Fibroblast of villous mesenchyme (primary cell): Measurements from ENCODE around the gene AGR2. TPM values are rescaled to one million over a fixed set of nuclear protein-coding genes. Genes with fewer than 3 reads are reported as not detected.

Experiments used
- DNase-seq: peaks from one replicate; pipeline ENCODE4 v3.0.0-alpha.2; 2010; ENCODE audit warnings: low read depth
- H3K4me3 ChIP-seq: 2 replicates; pipeline ENCODE4 v1.5.1; 2011; ENCODE audit warnings: low read depth, mild to moderate bottlenecking, low read length
- CTCF ChIP-seq: IDR thresholded peaks from 2 replicates; pipeline ENCODE4 v1.5.1; 2012; ENCODE audit warnings: low read depth, mild to moderate bottlenecking, low read length; ENCODE audit not compliant: insufficient read depth
- total RNA-seq: library from RNA; depleted of rRNA; stranded (reverse); fragments of >200 nt; gene quantifications from 2 replicates; pipeline ENCODE4 v1.2.3, GENCODE V29; 2012

AGR2 gene
- total RNA-seq, 1 donor = not detected

GRCh38 chr7:16758036-16758435 lies 46.8 kb downstream of the AGR2 start:
- DNase-seq = peak; percentile 68
- no peak overlapping the region for H3K4me3 ChIP-seq
- TF ChIP-seq CTCF = no peak

DNA sequence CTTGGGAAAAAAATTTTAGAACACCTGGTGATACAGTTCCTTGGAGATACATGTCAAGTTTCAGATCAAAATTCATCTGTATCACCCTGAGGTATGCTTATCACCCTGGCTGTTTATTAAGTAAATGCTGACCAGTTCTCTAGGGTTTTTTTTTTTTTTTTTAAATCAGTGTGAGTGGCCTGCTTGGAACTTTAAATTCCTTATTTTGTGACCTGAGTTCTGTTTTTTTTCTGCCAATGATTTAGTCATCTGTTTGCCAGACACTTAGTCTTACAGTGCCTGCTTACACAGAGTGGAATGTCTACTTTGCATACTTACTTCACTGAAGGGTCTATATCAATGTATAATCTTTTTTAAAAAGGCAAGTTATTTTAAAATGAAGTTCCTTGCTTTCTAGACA lies 49.4 kb downstream of the AGR2 start:
- TF ChIP-seq CTCF = no peak
- H3K4me3 ChIP-seq = peak overlapping the region; percentile 95
- DNase-seq = peak; percentile 26

DNA sequence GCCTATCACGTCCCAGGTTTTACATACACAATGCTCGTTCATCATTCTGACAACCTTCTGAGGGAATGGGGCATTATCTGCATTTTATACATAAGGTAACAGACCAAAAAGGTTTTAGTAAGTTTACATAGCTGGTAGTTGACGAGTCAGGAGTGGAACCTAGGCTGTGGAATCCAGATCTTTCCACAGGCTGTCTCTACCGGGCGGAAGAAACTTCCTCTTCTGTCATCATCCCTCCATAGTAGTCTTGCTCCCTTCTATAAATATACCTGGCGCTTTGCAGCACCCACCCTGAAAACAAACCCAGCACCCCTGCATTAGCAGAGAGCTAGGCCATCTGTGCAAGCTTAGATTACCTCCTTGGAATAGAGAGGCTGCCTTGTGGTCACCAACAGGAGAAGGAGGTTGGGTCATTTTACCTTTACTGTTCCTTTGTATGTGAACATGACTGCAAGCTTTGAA lies 49.9 kb downstream of the AGR2 start:
- peak overlapping the region; percentile 95 for H3K4me3 ChIP-seq
- peak; percentile 18 for DNase-seq
- no peak for TF ChIP-seq CTCF

DNA sequence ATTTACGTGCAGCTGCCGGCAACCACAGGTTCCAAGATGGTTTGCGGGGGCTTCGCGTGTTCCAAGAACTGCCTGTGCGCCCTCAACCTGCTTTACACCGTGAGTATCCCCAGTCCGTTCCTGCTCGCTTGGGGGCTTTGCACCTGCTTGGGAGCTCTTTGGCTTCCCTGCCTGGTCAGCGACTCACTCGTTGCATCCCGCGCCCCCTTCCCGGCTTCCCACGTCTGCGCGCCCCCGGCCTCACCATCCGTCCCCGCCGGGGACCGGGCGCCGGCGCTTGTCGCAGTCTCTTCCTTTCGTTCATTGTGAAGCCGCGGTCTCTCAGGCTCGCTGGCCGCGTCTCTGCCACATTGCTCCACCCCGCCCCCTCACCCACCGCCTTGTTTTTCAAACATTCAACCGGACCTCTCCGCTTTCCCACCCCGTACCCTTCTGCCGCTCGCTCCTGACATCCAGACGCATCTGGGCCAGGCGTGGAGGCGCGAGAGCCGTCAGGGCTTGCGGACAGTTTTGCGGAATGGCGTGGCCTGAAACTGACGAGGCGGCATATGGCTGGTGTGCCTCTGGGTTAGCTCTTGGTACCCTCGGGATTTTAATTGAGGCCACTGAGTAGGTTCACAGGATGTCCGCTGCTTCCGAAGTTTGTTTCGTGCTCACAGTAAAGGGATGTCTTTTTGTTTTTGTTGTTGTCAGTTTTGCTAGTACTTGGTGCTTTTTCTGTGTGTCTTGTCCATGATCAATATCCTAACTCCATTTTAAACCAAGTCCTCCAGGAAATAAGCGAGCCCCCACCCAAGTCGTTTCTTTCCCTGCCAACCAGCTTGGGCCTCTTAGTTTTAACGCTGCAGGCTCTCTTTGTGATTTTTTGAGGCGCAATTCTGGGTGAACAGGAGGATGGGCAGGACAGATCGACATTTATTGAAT lies 50.6 kb downstream of the AGR2 start:
- peak; percentile 45 for DNase-seq
- no peak for TF ChIP-seq CTCF
- H3K4me3 ChIP-seq = peak overlapping the region; percentile 95

- peak; percentile 73 for DNase-seq
- peak within 1 kb of the TSS; percentile 95 for H3K4me3 ChIP-seq
- TF ChIP-seq CTCF = no peak
These were observed 51.5 kb downstream of the AGR2 start, which contains the start of gene TSPAN13 for GRCh38 chr7:16753102-16753931. TSPAN13 (plus strand) TSS chr7:16753755; CDS start chr7:16753968, 213 bp downstream.

DNA sequence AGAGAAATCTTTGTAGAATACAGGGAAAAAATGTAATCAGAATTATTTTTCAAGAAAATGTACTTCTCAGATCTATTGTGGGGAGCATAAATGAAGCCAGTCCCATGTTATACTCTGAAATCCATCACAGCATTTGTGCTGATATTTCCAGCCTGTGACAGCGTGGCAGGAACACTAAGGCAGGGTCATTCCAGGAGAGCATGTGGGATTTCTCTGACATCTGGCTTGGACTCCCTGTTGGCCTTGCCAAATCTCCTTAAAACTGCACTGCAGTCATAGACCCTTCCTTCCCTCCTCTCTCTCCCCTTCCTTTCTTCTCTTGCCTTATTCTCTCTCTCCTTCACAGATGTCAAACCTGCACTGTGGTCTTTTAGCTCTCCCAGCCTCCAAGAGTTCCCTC lies 57.7 kb downstream of the AGR2 start:
- no peak for DNase-seq
- no peak overlapping the region for H3K4me3 ChIP-seq
- no peak for TF ChIP-seq CTCF
